Measurements from ENCODE around the gene SNAPC1. TPM values are rescaled to one million over a fixed set of nuclear protein-coding genes. Genes with fewer than 3 reads are reported as not detected.
"Not testable (repeated sequence)": the region's sequence is repeated elsewhere in the genome, so short reads cannot be mapped to it uniquely, and the experiment has no call there.

Gene SNAPC1
- total RNA-seq, 1 donor from 2014 or later: 5.2 TPM

GRCh38 chr14:61747342-61747741, 14.9 kb upstream of the SNAPC1 start:
- H3K4me3 ChIP-seq (ENCODE audit: low read length in 3 of 3): no peak overlapping the region
- no peak overlapping the region for H3K27ac ChIP-seq (ENCODE audit: low read depth, low read length)
- H3K27me3 ChIP-seq (ENCODE audit: control insufficient read depth in 3 of 3, insufficient read depth in 3 of 3, low read length in 3 of 3): no peaks in the 10 kb centered on the region
- no peaks in the 10 kb centered on the region for H3K9me3 ChIP-seq (ENCODE audit: control insufficient read depth in 3 of 3, low read length in 3 of 3)
- H3K4me1 ChIP-seq (ENCODE audit: control insufficient read depth in 3 of 3, insufficient read depth in 3 of 3, low read length in 3 of 3): peaks cover 0 to 4% (median 4%) of the 10 kb centered on the region in 3 donors
- no peak overlapping the region for H3K9ac ChIP-seq (ENCODE audit: low read depth in 1 of 3, low read length in 3 of 3)
- peaks cover 0 to 14% (median 7%) of the 10 kb centered on the region in 3 donors for H3K36me3 ChIP-seq (ENCODE audit: control insufficient read depth in 3 of 3, insufficient read depth in 3 of 3, low read length in 3 of 3)

- H3K9ac ChIP-seq (ENCODE audit: low read depth in 1 of 3, low read length in 3 of 3): no peak overlapping the region
- H3K27ac ChIP-seq (ENCODE audit: low read depth, low read length): peak overlapping the region; percentile 89
- H3K4me1 ChIP-seq (ENCODE audit: control insufficient read depth in 3 of 3, insufficient read depth in 3 of 3, low read length in 3 of 3): peaks cover 0 to 4% (median 4%) of the 10 kb centered on the region in 3 donors
- H3K9me3 ChIP-seq (ENCODE audit: control insufficient read depth in 3 of 3, low read length in 3 of 3): no peaks in the 10 kb centered on the region
- H3K27me3 ChIP-seq (ENCODE audit: control insufficient read depth in 3 of 3, insufficient read depth in 3 of 3, low read length in 3 of 3): no peaks in the 10 kb centered on the region
- peaks cover 0 to 11% (median 4%) of the 10 kb centered on the region in 3 donors for H3K36me3 ChIP-seq (ENCODE audit: control insufficient read depth in 3 of 3, insufficient read depth in 3 of 3, low read length in 3 of 3)
- peak overlapping the region in 2 of 3 donors; percentile 1 to 71 for H3K4me3 ChIP-seq (ENCODE audit: low read length in 3 of 3)
These were observed 13.0 kb upstream of the SNAPC1 start for GRCh38 chr14:61749264-61749663.

GRCh38 chr14:61749867-61750266, 12.4 kb upstream of the SNAPC1 start:
- H3K27me3 ChIP-seq (ENCODE audit: control insufficient read depth in 3 of 3, insufficient read depth in 3 of 3, low read length in 3 of 3): no peaks in the 10 kb centered on the region
- peak overlapping the region in 2 of 3 donors; percentile 4 to 75 for H3K9ac ChIP-seq (ENCODE audit: low read depth in 1 of 3, low read length in 3 of 3)
- peaks cover 0 to 4% (median 4%) of the 10 kb centered on the region in 3 donors for H3K4me1 ChIP-seq (ENCODE audit: control insufficient read depth in 3 of 3, insufficient read depth in 3 of 3, low read length in 3 of 3)
- H3K27ac ChIP-seq (ENCODE audit: low read depth, low read length): peak overlapping the region; percentile 89
- H3K36me3 ChIP-seq (ENCODE audit: control insufficient read depth in 3 of 3, insufficient read depth in 3 of 3, low read length in 3 of 3): peaks cover 0 to 7% (median 4%) of the 10 kb centered on the region in 3 donors
- H3K9me3 ChIP-seq (ENCODE audit: control insufficient read depth in 3 of 3, low read length in 3 of 3): no peaks in the 10 kb centered on the region
- peak overlapping the region; percentile 1 to 79 (median 71) for H3K4me3 ChIP-seq (ENCODE audit: low read length in 3 of 3)

- peaks cover 0 to 5% (median 0%) of the 10 kb centered on the region in 3 donors for H3K36me3 ChIP-seq (ENCODE audit: control insufficient read depth in 3 of 3, insufficient read depth in 3 of 3, low read length in 3 of 3)
- H3K4me3 ChIP-seq (ENCODE audit: low read length in 3 of 3): peak overlapping the region; percentile 77 to 79 (median 78)
- peak overlapping the region; percentile 89 for H3K27ac ChIP-seq (ENCODE audit: low read depth, low read length)
- peaks cover 0 to 4% (median 4%) of the 10 kb centered on the region in 3 donors for H3K4me1 ChIP-seq (ENCODE audit: control insufficient read depth in 3 of 3, insufficient read depth in 3 of 3, low read length in 3 of 3)
- peak overlapping the region; percentile 81 to 90 (median 88) for H3K9ac ChIP-seq (ENCODE audit: low read depth in 1 of 3, low read length in 3 of 3)
- H3K27me3 ChIP-seq (ENCODE audit: control insufficient read depth in 3 of 3, insufficient read depth in 3 of 3, low read length in 3 of 3): no peaks in the 10 kb centered on the region
- no peaks in the 10 kb centered on the region for H3K9me3 ChIP-seq (ENCODE audit: control insufficient read depth in 3 of 3, low read length in 3 of 3)
These were observed 11.3 kb upstream of the SNAPC1 start for GRCh38 chr14:61750708-61751474.

- Histone ChIP-seq H3K9ac (ENCODE audit: low read depth in 1 of 3, low read length in 3 of 3) (peak overlapping the region; percentile 81 to 90 (median 88)), H3K27ac (ENCODE audit: low read depth, low read length) (peak overlapping the region; percentile 89), H3K27me3 (ENCODE audit: control insufficient read depth in 3 of 3, insufficient read depth in 3 of 3, low read length in 3 of 3) (no peaks in the 10 kb centered on the region), H3K36me3 (ENCODE audit: control insufficient read depth in 3 of 3, insufficient read depth in 3 of 3, low read length in 3 of 3) (peaks cover 0 to 5% (median 0%) of the 10 kb centered on the region in 3 donors), H3K4me3 (ENCODE audit: low read length in 3 of 3) (peak overlapping the region; percentile 77 to 79 (median 78)), H3K9me3 (ENCODE audit: control insufficient read depth in 3 of 3, low read length in 3 of 3) (no peaks in the 10 kb centered on the region), H3K4me1 (ENCODE audit: control insufficient read depth in 3 of 3, insufficient read depth in 3 of 3, low read length in 3 of 3) (peaks cover 0 to 4% (median 4%) of the 10 kb centered on the region in 3 donors)
These were observed 10.7 kb upstream of the SNAPC1 start for GRCh38 chr14:61751475-61751989.

- H3K27ac ChIP-seq (ENCODE audit: low read depth, low read length): no peak overlapping the region
- H3K27me3 ChIP-seq (ENCODE audit: control insufficient read depth in 3 of 3, insufficient read depth in 3 of 3, low read length in 3 of 3): no peaks in the 10 kb centered on the region
- H3K4me3 ChIP-seq (ENCODE audit: low read length in 3 of 3): no peak overlapping the region
- peaks cover 0 to 4% (median 4%) of the 10 kb centered on the region in 3 donors for H3K4me1 ChIP-seq (ENCODE audit: control insufficient read depth in 3 of 3, insufficient read depth in 3 of 3, low read length in 3 of 3)
- no peaks in the 10 kb centered on the region for H3K9me3 ChIP-seq (ENCODE audit: control insufficient read depth in 3 of 3, low read length in 3 of 3)
- peaks cover 0 to 5% (median 0%) of the 10 kb centered on the region in 3 donors for H3K36me3 ChIP-seq (ENCODE audit: control insufficient read depth in 3 of 3, insufficient read depth in 3 of 3, low read length in 3 of 3)
- H3K9ac ChIP-seq (ENCODE audit: low read depth in 1 of 3, low read length in 3 of 3): no peak overlapping the region
These were observed 9.6 kb upstream of the SNAPC1 start for GRCh38 chr14:61752626-61753025.

- Histone ChIP-seq H3K9me3 (ENCODE audit: control insufficient read depth in 3 of 3, low read length in 3 of 3) (no peaks in the 10 kb centered on the region), H3K4me3 (ENCODE audit: low read length in 3 of 3) (no peak overlapping the region), H3K36me3 (ENCODE audit: control insufficient read depth in 3 of 3, insufficient read depth in 3 of 3, low read length in 3 of 3) (no peaks in the 10 kb centered on the region), H3K9ac (ENCODE audit: low read depth in 1 of 3, low read length in 3 of 3) (no peak overlapping the region), H3K4me1 (ENCODE audit: control insufficient read depth in 3 of 3, insufficient read depth in 3 of 3, low read length in 3 of 3) (peaks cover 0 to 4% (median 4%) of the 10 kb centered on the region in 3 donors), H3K27ac (ENCODE audit: low read depth, low read length) (no peak overlapping the region), H3K27me3 (ENCODE audit: control insufficient read depth in 3 of 3, insufficient read depth in 3 of 3, low read length in 3 of 3) (no peaks in the 10 kb centered on the region)
These were observed 8.6 kb upstream of the SNAPC1 start for GRCh38 chr14:61753631-61754030.

- H3K36me3 ChIP-seq (ENCODE audit: control insufficient read depth in 3 of 3, insufficient read depth in 3 of 3, low read length in 3 of 3): no peaks in the 10 kb centered on the region
- no peaks in the 10 kb centered on the region for H3K9me3 ChIP-seq (ENCODE audit: control insufficient read depth in 3 of 3, low read length in 3 of 3)
- no peak overlapping the region for H3K27ac ChIP-seq (ENCODE audit: low read depth, low read length)
- peaks cover 0 to under 1% (median 0%) of the 10 kb centered on the region in 3 donors for H3K4me1 ChIP-seq (ENCODE audit: control insufficient read depth in 3 of 3, insufficient read depth in 3 of 3, low read length in 3 of 3)
- H3K4me3 ChIP-seq (ENCODE audit: low read length in 3 of 3): no peak overlapping the region
- no peak overlapping the region for H3K9ac ChIP-seq (ENCODE audit: low read depth in 1 of 3, low read length in 3 of 3)
- H3K27me3 ChIP-seq (ENCODE audit: control insufficient read depth in 3 of 3, insufficient read depth in 3 of 3, low read length in 3 of 3): no peaks in the 10 kb centered on the region
These were observed 7.4 kb upstream of the SNAPC1 start for GRCh38 chr14:61754627-61755381.

GRCh38 chr14:61755382-61755742, 6.9 kb upstream of the SNAPC1 start:
- not testable (repeated sequence) for H3K4me3 ChIP-seq (ENCODE audit: low read length in 3 of 3); H3K27ac ChIP-seq (ENCODE audit: low read depth, low read length); H3K9ac ChIP-seq (ENCODE audit: low read depth in 1 of 3, low read length in 3 of 3); H3K9me3 ChIP-seq (ENCODE audit: control insufficient read depth in 3 of 3, low read length in 3 of 3); H3K27me3 ChIP-seq (ENCODE audit: control insufficient read depth in 3 of 3, insufficient read depth in 3 of 3, low read length in 3 of 3); H3K4me1 ChIP-seq (ENCODE audit: control insufficient read depth in 3 of 3, insufficient read depth in 3 of 3, low read length in 3 of 3); H3K36me3 ChIP-seq (ENCODE audit: control insufficient read depth in 3 of 3, insufficient read depth in 3 of 3, low read length in 3 of 3)

- H3K9me3 ChIP-seq (ENCODE audit: control insufficient read depth in 3 of 3, low read length in 3 of 3): no peaks in the 10 kb centered on the region
- H3K4me3 ChIP-seq (ENCODE audit: low read length in 3 of 3): no peak overlapping the region
- no peak overlapping the region for H3K9ac ChIP-seq (ENCODE audit: low read depth in 1 of 3, low read length in 3 of 3)
- no peaks in the 10 kb centered on the region for H3K4me1 ChIP-seq (ENCODE audit: control insufficient read depth in 3 of 3, insufficient read depth in 3 of 3, low read length in 3 of 3)
- no peaks in the 10 kb centered on the region for H3K36me3 ChIP-seq (ENCODE audit: control insufficient read depth in 3 of 3, insufficient read depth in 3 of 3, low read length in 3 of 3)
- H3K27ac ChIP-seq (ENCODE audit: low read depth, low read length): no peak overlapping the region
- no peaks in the 10 kb centered on the region for H3K27me3 ChIP-seq (ENCODE audit: control insufficient read depth in 3 of 3, insufficient read depth in 3 of 3, low read length in 3 of 3)
These were observed 6.1 kb upstream of the SNAPC1 start for GRCh38 chr14:61756135-61756534.

Measured in skeletal muscle tissue (tissue), 4 donors.